Mesodermal cell (in vitro differentiated cells): ENCODE results near the gene CPXM1.
A peak's percentile ranks its signal among the peaks of the same experiment; 100 is the strongest.

Experiments used
- H3K27ac ChIP-seq: 2 replicates; pipeline ENCODE4 v1.7.0; 2013; ENCODE audit warnings: mild to moderate bottlenecking, low read depth, low read length, moderate library complexity; ENCODE audit not compliant: severe bottlenecking
- H3K36me3 ChIP-seq: 2 replicates; pipeline ENCODE4 v1.7.1; 2013; ENCODE audit warnings: mild to moderate bottlenecking, low read length, moderate library complexity; ENCODE audit not compliant: control insufficient read depth, insufficient read depth
- H3K4me1 ChIP-seq: one replicate; pipeline ENCODE4 v1.7.1; 2013; ENCODE audit warnings: mild to moderate bottlenecking, low read length; ENCODE audit not compliant: insufficient read depth, control insufficient read depth, poor library complexity, severe bottlenecking
- H3K4me3 ChIP-seq: 2 replicates; pipeline ENCODE4 v1.7.0; 2013; ENCODE audit warnings: low read length, control low read depth, mild to moderate bottlenecking; ENCODE audit not compliant: insufficient read depth, poor library complexity, severe bottlenecking; ENCODE audit errors: extremely low read depth
- H3K9me3 ChIP-seq: 2 replicates; pipeline ENCODE4 v1.7.1; 2013; ENCODE audit warnings: mild to moderate bottlenecking, low read length, moderate library complexity; ENCODE audit not compliant: control insufficient read depth
- WGBS, 2 experiments: methylation state at CpG; one replicate each; pipeline ENCODE4 v1.1.5; 2013; ENCODE audit warnings: missing lambda C conversion rate in 2 of 2; ENCODE audit not compliant: insufficient coverage in 2 of 2; 5-methylcytosine and 5-hydroxymethylcytosine counted together

Gene CPXM1

DNA sequence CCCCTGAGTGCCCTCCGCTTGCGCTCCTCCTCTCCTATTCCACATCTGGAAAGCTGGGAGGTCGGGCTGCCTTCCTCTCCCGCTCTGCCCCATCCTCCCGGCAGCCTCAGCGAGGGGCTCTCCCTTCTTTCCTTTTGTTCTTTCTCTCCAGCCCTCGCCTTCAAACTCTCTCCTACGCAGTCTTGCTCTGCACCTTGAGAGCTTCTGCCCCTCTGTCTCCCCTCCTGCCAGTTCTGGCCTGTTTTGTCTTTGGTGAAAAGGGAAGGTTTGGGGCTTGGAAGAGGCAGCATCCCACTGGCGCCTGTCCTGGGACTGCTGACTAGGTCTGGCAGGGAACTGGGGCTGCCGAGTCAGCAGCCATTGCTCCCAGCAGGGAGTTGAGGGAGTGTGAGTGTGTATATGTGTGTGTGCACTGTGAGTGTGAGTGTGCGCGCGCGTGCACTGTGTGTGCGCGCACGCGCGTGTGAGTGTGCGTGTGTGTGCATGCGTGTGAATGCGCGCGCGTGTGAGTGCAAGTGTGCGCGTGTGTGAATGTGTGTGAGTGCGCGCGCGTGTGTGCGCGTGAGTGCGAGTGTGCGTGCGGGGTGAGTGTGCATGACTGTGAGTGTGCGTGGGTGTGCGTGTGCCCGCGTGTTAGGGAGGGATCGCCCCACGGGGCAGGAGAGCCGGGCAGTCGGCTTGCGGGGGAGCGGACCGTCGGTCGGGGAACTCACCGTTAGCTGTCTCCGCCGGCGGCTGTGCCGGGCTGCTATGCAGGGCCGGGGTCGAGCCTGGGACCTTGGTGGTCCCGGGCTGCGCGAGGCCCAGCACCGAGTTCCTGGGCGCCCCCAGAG is 523 bp downstream of the CPXM1 start:
- peak overlapping the region; percentile 51 for H3K27ac ChIP-seq
- 2 to 3% methylated on average over 51 to 60 of the region's 61 CpGs for WGBS, 2 experiments

GRCh38 chr20:2799271-2799670 is 1.2 kb downstream of the CPXM1 start:
- H3K4me3 ChIP-seq = peak overlapping the region; percentile 71
- peaks cover 7% of the 10 kb centered on the region for H3K4me1 ChIP-seq
- WGBS, 2 experiments = 42 to 43% methylated on average over 9 of the region's 9 CpGs
- peaks cover 43% of the 10 kb centered on the region for H3K36me3 ChIP-seq
- H3K27ac ChIP-seq = peak overlapping the region; percentile 51
- H3K9me3 ChIP-seq = no peaks in the 10 kb centered on the region

More for the DNA sequence above, 523 bp downstream of the CPXM1 start:
- H3K9me3 ChIP-seq = no peaks in the 10 kb centered on the region
- H3K36me3 ChIP-seq = peaks cover 39% of the 10 kb centered on the region
- peaks cover 7% of the 10 kb centered on the region for H3K4me1 ChIP-seq
- peak overlapping the region; percentile 71 for H3K4me3 ChIP-seq

- 57 to 83% methylated on average over 5 of the region's 6 CpGs for WGBS, 2 experiments
- no peak overlapping the region for H3K4me3 ChIP-seq
- H3K36me3 ChIP-seq = peaks cover 43% of the 10 kb centered on the region
- peaks cover 7% of the 10 kb centered on the region for H3K4me1 ChIP-seq
- no peak overlapping the region for H3K27ac ChIP-seq
- H3K9me3 ChIP-seq = no peaks in the 10 kb centered on the region
Observed at GRCh38 chr20:2798814-2799213, 1.6 kb downstream of the CPXM1 start.

GRCh38 chr20:2798095-2798805 is 2.2 kb downstream of the CPXM1 start:
- H3K36me3 ChIP-seq = peaks cover 43% of the 10 kb centered on the region

GRCh38 chr20:2797136-2797983 is 3.1 kb downstream of the CPXM1 start:
- Histone ChIP-seq H3K4me1 (peaks cover 7% of the 10 kb centered on the region), H3K36me3 (peaks cover 43% of the 10 kb centered on the region), H3K4me3 (no peak overlapping the region), H3K9me3 (no peaks in the 10 kb centered on the region), H3K27ac (no peak overlapping the region)
- WGBS, 2 experiments = 90 to 96% methylated on average over 10 to 15 of the region's 16 CpGs

More at GRCh38 chr20:2798095-2798805, 2.2 kb downstream of the CPXM1 start:
- Histone ChIP-seq H3K4me1 (peaks cover 7% of the 10 kb centered on the region), H3K4me3 (no peak overlapping the region), H3K9me3 (no peaks in the 10 kb centered on the region), H3K27ac (no peak overlapping the region)
- WGBS, 2 experiments = 90 to 92% methylated on average over 18 to 19 of the region's 19 CpGs

GRCh38 chr20:2796011-2796660 is 4.3 kb downstream of the CPXM1 start:
- no peak overlapping the region for H3K4me3 ChIP-seq
- H3K36me3 ChIP-seq = peaks cover 43% of the 10 kb centered on the region
- WGBS, 2 experiments = 98% methylated on average over 18 to 20 of the region's 20 CpGs
- H3K4me1 ChIP-seq = peaks cover 2% of the 10 kb centered on the region
- no peak overlapping the region for H3K27ac ChIP-seq
- H3K9me3 ChIP-seq = no peaks in the 10 kb centered on the region

DNA sequence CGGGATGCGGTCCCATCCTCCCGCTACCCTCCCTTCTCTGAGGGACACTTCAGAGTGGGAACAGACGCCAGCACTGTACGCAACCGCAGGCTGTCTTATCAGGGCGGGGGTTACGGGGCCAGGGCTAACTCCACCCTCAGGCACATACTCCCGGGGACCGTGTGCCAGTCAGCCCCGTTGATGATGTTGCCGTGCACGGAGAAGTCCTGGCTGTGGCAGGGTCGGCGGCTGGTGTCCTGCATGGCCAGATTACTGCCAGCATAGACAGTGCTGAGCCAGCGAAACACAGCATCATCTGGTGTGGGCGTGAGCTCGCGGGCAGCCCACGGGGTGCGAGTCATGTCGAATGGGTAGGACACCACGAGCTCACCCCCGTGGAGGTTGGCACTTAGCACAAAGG is 5.0 kb downstream of the CPXM1 start:
- no peak overlapping the region for H3K27ac ChIP-seq
- 94 to 96% methylated on average over 21 to 24 of the region's 24 CpGs for WGBS, 2 experiments
- H3K4me1 ChIP-seq = no peaks in the 10 kb centered on the region
- peaks cover 43% of the 10 kb centered on the region for H3K36me3 ChIP-seq
- H3K9me3 ChIP-seq = no peaks in the 10 kb centered on the region
- no peak overlapping the region for H3K4me3 ChIP-seq

GRCh38 chr20:2794866-2795447 is 5.5 kb downstream of the CPXM1 start:
- no peaks in the 10 kb centered on the region for H3K9me3 ChIP-seq
- H3K4me1 ChIP-seq = no peaks in the 10 kb centered on the region
- WGBS, 2 experiments = 90 to 93% methylated on average over 11 of the region's 11 CpGs
- H3K36me3 ChIP-seq = peaks cover 43% of the 10 kb centered on the region
- H3K27ac ChIP-seq = no peak overlapping the region
- no peak overlapping the region for H3K4me3 ChIP-seq

DNA sequence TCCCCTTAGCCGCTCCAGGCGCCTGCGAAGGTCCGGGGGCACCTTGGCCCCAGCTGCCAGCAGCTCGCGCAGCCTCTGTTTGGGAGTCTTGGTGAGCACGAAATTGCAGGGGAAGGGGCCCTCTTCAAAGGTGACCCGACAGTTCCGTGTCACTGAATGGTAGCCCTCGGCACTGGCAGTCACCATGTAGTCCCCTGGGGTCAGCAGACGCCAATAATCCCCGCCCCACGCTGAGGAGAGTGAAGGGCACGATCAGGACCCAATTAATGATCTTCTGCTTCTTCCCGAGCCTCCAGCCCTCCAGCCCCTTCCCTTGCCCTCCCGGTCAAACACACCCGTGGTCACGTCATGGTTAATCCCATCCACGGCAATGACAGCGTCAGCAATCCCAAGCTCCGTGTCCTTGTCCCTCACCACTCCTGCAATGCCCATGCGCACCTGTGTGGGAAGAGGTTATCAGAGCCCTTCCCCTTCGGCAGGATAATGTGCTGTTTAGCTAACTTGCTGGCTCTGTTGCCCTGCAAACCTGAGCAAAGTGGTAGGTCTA is 6.2 kb downstream of the CPXM1 start:
- Histone ChIP-seq H3K4me1 (no peaks in the 10 kb centered on the region), H3K27ac (no peak overlapping the region), H3K9me3 (no peaks in the 10 kb centered on the region), H3K4me3 (no peak overlapping the region), H3K36me3 (peaks cover 43% of the 10 kb centered on the region)
- WGBS, 2 experiments = 97 to 98% methylated on average over 21 to 22 of the region's 23 CpGs
